ENCODE data around the gene GREB1. TPM values are rescaled to one million over a fixed set of nuclear protein-coding genes. Genes with fewer than 3 reads are reported as not detected.

The GREB1 gene
- polyA plus RNA-seq, 1 experiment, result 0.12 TPM

- CTCF ChIA-PET, result no interaction called here
- no peak for TF ChIP-seq CTCF (IDR thresholded peaks at IDR 0.05; ENCODE audit: low read depth, low read length)
Measured at GRCh38 chr2:11569636-11570035, 35.8 kb downstream of the GREB1 start.

DNA sequence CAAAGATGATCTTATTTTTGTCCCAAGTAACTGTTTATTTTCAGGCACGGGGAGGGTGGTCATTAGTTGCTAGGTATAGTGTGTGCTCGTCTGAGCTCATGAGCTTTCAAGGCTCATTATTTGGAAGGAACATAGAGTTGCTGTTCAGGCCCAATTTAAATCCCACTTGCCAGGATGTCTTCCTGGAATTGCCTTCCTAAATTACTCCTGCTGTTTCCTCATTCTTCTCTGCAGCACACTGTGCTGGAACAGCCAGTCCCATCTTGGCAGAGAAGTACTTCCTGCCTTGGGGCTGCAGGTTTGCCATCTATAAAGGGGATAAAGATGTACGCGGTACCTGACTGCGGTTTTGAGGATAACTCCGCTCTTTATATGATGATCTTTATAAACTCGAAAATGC, 37.3 kb downstream of the GREB1 start:
- CTCF ChIA-PET, result interaction anchor here (0.8 to 1.0 kb wide), 2 partner anchors 11 to 12 kb away, joined by 3 read pairs; no protein-coding TSS in a partner anchor
- H3K27ac ChIP-seq (ENCODE audit: low read depth, low read length), result no peak overlapping the region
- POLR2A ChIA-PET, result no interaction called here
- TF ChIP-seq CTCF (IDR thresholded peaks at IDR 0.05; ENCODE audit: low read depth, low read length), result no peak
- peaks cover 13% of the 10 kb centered on the region for H3K27me3 ChIP-seq (ENCODE audit: control insufficient read depth, insufficient read depth, low read length)
- no peaks in the 10 kb centered on the region for H3K9me3 ChIP-seq (ENCODE audit: control insufficient read depth, insufficient read depth, low read length)
- DNase-seq (ENCODE audit: low read depth, low spot score), result no peak
- H3K4me3 ChIP-seq (ENCODE audit: low read depth, low read length), result no peak overlapping the region

More at GRCh38 chr2:11569636-11570035, 35.8 kb downstream of the GREB1 start:
- DNase-seq (ENCODE audit: low read depth, low spot score), result no peak
- no peaks in the 10 kb centered on the region for H3K9me3 ChIP-seq (ENCODE audit: control insufficient read depth, insufficient read depth, low read length)
- no peak overlapping the region for H3K4me3 ChIP-seq (ENCODE audit: low read depth, low read length)
- H3K27me3 ChIP-seq (ENCODE audit: control insufficient read depth, insufficient read depth, low read length), result peaks cover 13% of the 10 kb centered on the region
- POLR2A ChIA-PET, result no interaction called here
- H3K27ac ChIP-seq (ENCODE audit: low read depth, low read length), result no peak overlapping the region

DNA sequence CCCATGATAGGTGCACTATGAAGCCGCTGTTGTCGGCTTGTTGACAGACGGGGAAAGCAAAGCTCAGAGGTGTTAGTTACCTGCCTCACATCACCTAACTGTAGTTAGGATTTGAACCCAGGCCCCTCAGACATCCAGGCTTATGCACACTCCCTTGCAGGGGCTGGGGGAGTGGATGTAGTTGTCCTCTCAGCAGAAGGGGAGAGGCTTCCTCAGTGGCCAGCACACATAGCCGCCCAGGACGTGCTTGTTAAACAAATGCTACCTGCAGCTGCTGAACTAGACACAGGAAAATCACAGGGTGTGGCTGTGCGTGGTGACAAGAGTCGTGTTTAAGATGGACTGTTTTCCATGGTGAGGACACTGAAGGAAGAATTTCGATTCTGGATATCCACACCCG, 39.2 kb downstream of the GREB1 start:
- POLR2A ChIA-PET, result no interaction called here
- Histone ChIP-seq H3K9me3 (ENCODE audit: control insufficient read depth, insufficient read depth, low read length) (peaks cover 3% of the 10 kb centered on the region; the same call in 1 of the 2 replicates), H3K27me3 (ENCODE audit: control insufficient read depth, insufficient read depth, low read length) (peaks cover 20% of the 10 kb centered on the region), H3K4me3 (ENCODE audit: low read depth, low read length) (no peak overlapping the region), H3K27ac (ENCODE audit: low read depth, low read length) (no peak overlapping the region)
- DNase-seq (ENCODE audit: low read depth, low spot score), result no peak
- CTCF ChIA-PET, result interaction anchor here (1.4 to 2.2 kb wide), 3 partner anchors 10 to 440 kb away, joined by 4 to 25 read pairs (median 10); a partner anchor contains a TSS
- no peak for TF ChIP-seq CTCF (IDR thresholded peaks at IDR 0.05; ENCODE audit: low read depth, low read length)

GRCh38 chr2:11573418-11574175, 39.8 kb downstream of the GREB1 start:
- H3K27me3 ChIP-seq (ENCODE audit: control insufficient read depth, insufficient read depth, low read length), result peaks cover 20% of the 10 kb centered on the region
- peak overlapping the region; percentile 11 for H3K27ac ChIP-seq (ENCODE audit: low read depth, low read length)
- no peak for DNase-seq (ENCODE audit: low read depth, low spot score)
- no peak for TF ChIP-seq CTCF (IDR thresholded peaks at IDR 0.05; ENCODE audit: low read depth, low read length)
- ChIA-PET POLR2A (no interaction called here), CTCF (interaction anchor here (1.0 to 2.2 kb wide), 3 partner anchors 9 to 441 kb away, joined by 3 to 25 read pairs (median 7); a partner anchor contains a TSS)
- H3K9me3 ChIP-seq (ENCODE audit: control insufficient read depth, insufficient read depth, low read length), result peaks cover 3% of the 10 kb centered on the region; the same call in 1 of the 2 replicates
- no peak overlapping the region for H3K4me3 ChIP-seq (ENCODE audit: low read depth, low read length)
